Heart left ventricle (tissue), 16 donors: ENCODE data around the gene COLEC12. TPM values are rescaled to one million over a fixed set of nuclear protein-coding genes. Genes with fewer than 3 reads are reported as not detected.
A peak's percentile ranks its signal among the peaks of the same experiment; 100 is the strongest.

Experiments used
- ATAC-seq, 4 donors: fragments of 200-7000 bp; cut with Tn5 transposase; one replicate each; pipeline ENCODE4 v1.9.1; 2020 to 2022; ENCODE audit warnings: moderate library complexity in 4 of 4, mild to moderate bottlenecking in 3 of 4, moderate number of reproducible peaks in 1 of 4
- DNase-seq, 5 donors: peaks; one replicate each; pipeline ENCODE4 v3.0.0-alpha.2; 2020
- H3K27ac ChIP-seq, 12 donors: fragments of 200-600 bp; sonication (generic) in 4 of 12; one replicate each; pipeline versions ENCODE4 v1.5.0 to v1.8.0; 2016 to 2022; ENCODE audit warnings: mild to moderate bottlenecking in 2 of 12
- H3K27me3 ChIP-seq, 9 donors: fragments of 200-600 bp; sonication (generic) in 2 of 9; one replicate each; pipeline versions ENCODE4 v1.5.1 to v1.8.0; 2016 to 2022; ENCODE audit warnings: mild to moderate bottlenecking in 3 of 9
- H3K36me3 ChIP-seq, 9 donors: fragments of 200-600 bp; sonication (generic) in 2 of 9; one replicate each; pipeline versions ENCODE4 v1.5.0 to v1.8.0; 2018 to 2022; ENCODE audit warnings: mild to moderate bottlenecking in 2 of 9
- H3K4me1 ChIP-seq, 12 donors: fragments of 200-600 bp; sonication (generic) in 4 of 12; one replicate each; pipeline versions ENCODE4 v1.5.0 to v1.8.0; 2016 to 2022; ENCODE audit warnings: mild to moderate bottlenecking in 3 of 12
- H3K4me3 ChIP-seq, 12 donors: fragments of 200-600 bp; sonication (generic) in 4 of 12; one replicate each; pipeline versions ENCODE4 v1.5.0 to v1.8.0; 2017 to 2022; ENCODE audit warnings: mild to moderate bottlenecking in 9 of 12, moderate library complexity in 4 of 12
- H3K9me3 ChIP-seq, 12 donors: fragments of 200-600 bp; sonication (generic) in 4 of 12; one replicate each; pipeline versions ENCODE4 v1.5.0 to v1.8.0; 2016 to 2022; ENCODE audit warnings: mild to moderate bottlenecking in 1 of 12
- POLR2A ChIP-seq, 2 donors: fragments of 450-650 bp; IDR thresholded peaks; one replicate each; pipeline ENCODE4 v1.6.1; 2017; ENCODE audit warnings: antibody characterized with exemption in 2 of 2, mild to moderate bottlenecking in 2 of 2, moderate library complexity in 2 of 2
- WGBS, 4 donors: extraction: QIAGEN DNeasy Blood & Tissue Kit in 2 of 4; methylation state at CpG; one replicate each; pipeline versions ENCODE4 v1.1.5 to v1.1.7; 2013 to 2018; 5-methylcytosine and 5-hydroxymethylcytosine counted together
- intact Hi-C, 10 donors: fragments of 100-400 bp; cut with DNase I; formaldehyde crosslinking; loops; one replicate each; pipeline versions ENCODE4 v1.11.1 to v1.14.2; 2022
- polyA plus RNA-seq, 2 donors: library from polyadenylated mRNA; stranded (reverse); fragments of 200-250 nt; gene quantifications; one replicate each; pipeline ENCODE4 v1.2.3, GENCODE V29; 2013
- total RNA-seq, 9 donors: library from RNA; depleted of rRNA in 2 of 9; stranded (reverse); fragments of >200 nt in 2 of 9; fragmentation: NEBNext Ultra II Directional in 3 of 9; extraction: Animal tissue kit (Norgen Biotek cat#: 25700) in 3 of 9; gene quantifications; one replicate each; pipeline versions ENCODE4 v1.1.0 to v1.2.4, GENCODE V29; 2016 to 2023
- TF ChIP-seq, protein P1 (sequence below), 12 donors: fragments of 200-600 bp; sonication (generic) in 4 of 12; IDR thresholded peaks; one replicate each; pipeline versions ENCODE4 v1.5.0 to v1.8.0; 2018 to 2022; ENCODE audit warnings: antibody characterized with exemption in 12 of 12, mild to moderate bottlenecking in 5 of 12
- donor health status: ischemic (EF 13 %, LVEDD 7.1; RV severe dilation, severe dysfunction).
- donor health status: healthy with polysubstance abuse.
- donor health status: DM: no; HTN: yes; CAD: no.
- donor health status: DM: no; HTN: no; CAD: no.
- donor health status: ischemic (EF 25% LVEDD 6.9; RV normal size, moderate dysfunction).
- donor health status: ischemic (EF 25% LVEDD 5.7; RV mildly dilated, moderate dysfunction).
- donor health status: healthy.
- donor health status: DM: yes; HTN: yes; CAD: no.
- donor health status: ischemic (EF 35%, LVEDD 5.7; RV mildly dilated, moderate dysfunction).
- donor health status: nonischemic (EF 11% LVEDD 7.7; RV severe dilation, severe dysfunction).
- donor health status: DM: yes; HTN: yes; CAD: no.
- donor health status: PGD.
- donor health status: ischemic (EF 29% LVEDD 5.4; RV normal size, mild dysfunction).
- donor health status: nonischemic (EF 23%, LVEDD 6.1; RV moderate dilation, normal function).

The COLEC12 gene
- total and polyA plus RNA-seq, 11 donors = 2.2 to 35.9 (median 7.9) TPM

DNA sequence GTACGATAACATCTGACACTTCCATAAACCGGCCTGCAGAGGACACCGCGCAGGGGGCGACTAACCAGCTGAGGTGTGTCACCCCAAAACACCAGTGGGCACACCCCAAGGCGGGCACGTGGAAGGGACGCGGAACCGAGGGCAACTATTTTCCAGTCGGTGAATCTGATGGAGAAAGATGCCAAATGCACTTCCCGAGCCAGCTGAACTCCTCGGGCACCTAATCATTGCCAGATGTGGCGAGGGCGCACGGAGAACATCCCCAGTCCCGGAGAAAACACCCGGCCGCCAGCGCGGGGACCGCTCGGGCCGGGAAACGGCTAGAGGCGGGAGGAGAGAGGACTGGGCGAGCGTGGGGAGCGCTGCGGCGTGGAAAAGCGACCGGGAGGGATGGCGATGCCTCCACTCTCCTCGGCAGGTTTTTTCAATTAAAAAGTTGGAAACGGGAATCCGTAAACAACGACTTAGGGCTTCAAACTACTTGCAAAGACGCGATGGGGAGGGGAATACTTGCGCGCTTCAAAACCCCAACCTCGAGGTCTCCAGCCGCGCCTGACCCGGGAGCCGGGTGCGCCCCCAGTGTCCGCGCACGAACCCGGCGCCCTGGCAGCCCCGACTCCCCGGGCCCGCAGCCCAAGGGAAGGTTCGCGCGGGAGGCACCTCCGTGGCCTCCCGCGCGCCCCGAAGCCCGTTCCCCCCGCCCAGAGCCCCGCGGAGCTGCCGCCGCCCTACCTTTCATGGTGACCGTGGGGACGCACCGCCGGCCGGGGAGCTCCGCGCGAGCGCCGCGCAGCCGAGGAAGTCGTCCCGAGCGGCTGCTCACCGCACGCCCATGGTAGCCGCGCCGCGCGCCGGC is 497 bp downstream of the COLEC12 start:
- intact Hi-C loops = loop anchor here in 3 of 10 donors (10.0 kb wide), 2 partner anchors 115 to 165 kb away; no protein-coding TSS in a partner anchor
- peaks cover 3 to 46% (median 25%) of the 10 kb centered on the region in 9 donors for H3K27me3 ChIP-seq
- no peaks in the 10 kb centered on the region for H3K36me3 ChIP-seq
- 0 to 1% (median 1%) methylated on average over 71 to 93 of the region's 93 CpGs for WGBS, 4 donors
- H3K4me3 ChIP-seq = peak overlapping the region; percentile 28 to 66 (median 55)
- H3K4me1 ChIP-seq = peaks cover 0 to 36% (median 9%) of the 10 kb centered on the region in 12 donors
- no peaks in the 10 kb centered on the region for H3K9me3 ChIP-seq
- DNase-seq (peak in 1 of 5 donors; percentile 36), ATAC-seq (peak in 3 of 4 donors; percentile 16 to 40 (median 38))
- TF ChIP-seq, protein P1, sequence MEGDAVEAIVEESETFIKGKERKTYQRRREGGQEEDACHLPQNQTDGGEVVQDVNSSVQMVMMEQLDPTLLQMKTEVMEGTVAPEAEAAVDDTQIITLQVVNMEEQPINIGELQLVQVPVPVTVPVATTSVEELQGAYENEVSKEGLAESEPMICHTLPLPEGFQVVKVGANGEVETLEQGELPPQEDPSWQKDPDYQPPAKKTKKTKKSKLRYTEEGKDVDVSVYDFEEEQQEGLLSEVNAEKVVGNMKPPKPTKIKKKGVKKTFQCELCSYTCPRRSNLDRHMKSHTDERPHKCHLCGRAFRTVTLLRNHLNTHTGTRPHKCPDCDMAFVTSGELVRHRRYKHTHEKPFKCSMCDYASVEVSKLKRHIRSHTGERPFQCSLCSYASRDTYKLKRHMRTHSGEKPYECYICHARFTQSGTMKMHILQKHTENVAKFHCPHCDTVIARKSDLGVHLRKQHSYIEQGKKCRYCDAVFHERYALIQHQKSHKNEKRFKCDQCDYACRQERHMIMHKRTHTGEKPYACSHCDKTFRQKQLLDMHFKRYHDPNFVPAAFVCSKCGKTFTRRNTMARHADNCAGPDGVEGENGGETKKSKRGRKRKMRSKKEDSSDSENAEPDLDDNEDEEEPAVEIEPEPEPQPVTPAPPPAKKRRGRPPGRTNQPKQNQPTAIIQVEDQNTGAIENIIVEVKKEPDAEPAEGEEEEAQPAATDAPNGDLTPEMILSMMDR (IDR thresholded peaks at IDR 0.05) = peak in 3 of 12 donors; percentile 5 to 26 (median 24)
- no peak for TF ChIP-seq POLR2A (IDR thresholded peaks at IDR 0.05)
- H3K27ac ChIP-seq = peak overlapping the region in 7 of 12 donors; percentile 43 to 62 (median 54)

DNA sequence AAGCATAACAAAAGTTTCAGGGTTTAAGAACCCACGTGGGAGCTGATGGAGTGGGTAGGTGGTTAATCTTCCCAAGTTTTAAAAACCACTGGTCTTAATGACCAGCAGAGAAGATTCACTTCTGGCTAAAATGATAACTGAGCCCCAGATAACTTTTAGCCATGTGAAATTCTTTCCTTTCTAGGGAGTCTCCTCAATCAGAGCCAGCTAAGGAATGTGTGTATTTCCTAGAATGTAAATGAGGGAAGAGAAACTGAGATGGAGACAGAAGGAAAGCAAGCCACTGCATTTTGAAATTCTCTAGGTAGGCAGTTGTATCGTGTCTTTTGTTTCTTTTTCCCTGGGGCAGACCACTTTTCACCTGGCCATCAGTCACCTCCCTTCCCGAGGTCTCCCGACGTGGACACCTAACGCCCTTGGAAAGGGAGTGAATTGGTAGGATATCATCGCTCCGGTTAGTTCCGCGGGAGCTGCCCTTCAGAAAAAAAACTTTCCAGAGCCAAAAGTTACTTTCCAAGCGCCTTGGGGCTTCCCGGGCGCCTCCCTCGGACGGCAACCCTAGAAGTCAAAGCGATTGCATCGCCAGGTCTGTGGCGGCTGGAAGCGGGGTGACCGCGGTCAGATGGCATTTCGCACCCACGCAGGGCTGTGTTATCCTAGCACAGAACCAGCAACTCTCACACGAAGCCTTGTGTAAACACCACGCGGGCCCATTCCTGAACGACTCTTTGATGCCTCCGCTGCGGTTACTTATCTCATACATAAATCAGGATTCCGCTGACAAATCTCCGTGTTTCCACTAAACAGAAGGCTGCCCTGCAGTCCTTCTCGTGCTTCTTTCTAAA is 1.3 kb downstream of the COLEC12 start:
- Histone ChIP-seq H3K4me3 (peak overlapping the region; percentile 28 to 66 (median 55)), H3K27me3 (peaks cover 3 to 46% (median 25%) of the 10 kb centered on the region in 9 donors), H3K36me3 (no peaks in the 10 kb centered on the region), H3K27ac (peak overlapping the region in 6 of 12 donors; percentile 8 to 62 (median 54)), H3K9me3 (no peaks in the 10 kb centered on the region), H3K4me1 (peaks cover 0 to 45% (median 9%) of the 10 kb centered on the region in 12 donors)
- no peak for TF ChIP-seq POLR2A (IDR thresholded peaks at IDR 0.05)
- TF ChIP-seq, protein P1 (IDR thresholded peaks at IDR 0.05) = no peak
- 3% methylated on average over 26 to 32 of the region's 32 CpGs for WGBS, 4 donors
- peak in 3 of 4 donors; percentile 14 to 26 (median 14) for ATAC-seq
- intact Hi-C loops = loop anchor here in 3 of 10 donors (10.0 kb wide), 2 partner anchors 116 to 164 kb away; no protein-coding TSS in a partner anchor
- no peak for DNase-seq

DNA sequence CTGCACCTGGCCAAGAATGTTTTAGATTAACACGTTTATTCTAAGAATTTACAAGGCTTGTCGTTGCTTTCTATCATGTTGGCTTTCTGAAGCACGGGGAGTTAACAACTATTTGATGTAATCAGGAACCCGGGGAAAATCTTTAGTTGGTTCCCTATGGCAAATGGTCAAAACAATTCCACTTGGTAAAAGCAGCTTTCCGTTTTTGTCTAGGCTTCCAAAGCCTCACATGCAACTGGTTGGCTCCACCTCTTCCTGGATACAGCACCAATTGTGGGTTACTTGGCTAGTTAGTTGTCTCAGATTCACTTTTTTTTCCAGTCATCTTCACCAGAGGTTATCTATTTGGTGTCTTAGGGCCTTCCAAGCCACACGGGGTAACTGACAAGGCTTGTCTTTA is 2.8 kb downstream of the COLEC12 start:
- no peak for TF ChIP-seq POLR2A (IDR thresholded peaks at IDR 0.05)
- TF ChIP-seq, protein P1 (IDR thresholded peaks at IDR 0.05) = no peak
- Histone ChIP-seq H3K4me3 (no peak overlapping the region), H3K27ac (no peak overlapping the region), H3K27me3 (peaks cover 3 to 46% (median 25%) of the 10 kb centered on the region in 9 donors), H3K36me3 (no peaks in the 10 kb centered on the region), H3K4me1 (peaks cover 0 to 46% (median 9%) of the 10 kb centered on the region in 12 donors), H3K9me3 (no peaks in the 10 kb centered on the region)
- intact Hi-C loops = loop anchor here in 3 of 10 donors (10.0 kb wide), 2 partner anchors 117 to 163 kb away; no protein-coding TSS in a partner anchor
- ATAC-seq (no peak), DNase-seq (no peak)
- 48 to 56% (median 54%) methylated on average over 6 of the region's 6 CpGs for WGBS, 4 donors
